IMR-90 (cell line): ENCODE results near the gene GAREM1. TPM values are rescaled to one million over a fixed set of nuclear protein-coding genes. Genes with fewer than 3 reads are reported as not detected.

ENCODE experiments used
- ATAC-seq: fragments of 200-7000 bp; cut with Tn5 transposase; 2 replicates; pipeline ENCODE4 v1.9.1; 2020; ENCODE audit warnings: low read depth, mild to moderate bottlenecking, moderate library complexity
- BruUV-seq: library from RNA; stranded (reverse); fragments of 400-500 nt; replicated peaks from 2 replicates; lab custom pipeline; 2021; lab: Mats Ljungman, UMichigan
- CTCF ChIA-PET: fragments of 300-600 bp; formaldehyde crosslinking; extraction: SDS; loops from one replicate; lab custom pipeline; 2021; ENCODE audit warnings: antibody characterized with exemption; lab: Yijun Ruan, JAX
- POLR2A ChIA-PET: fragments of 300-600 bp; sonication (Branson Sonifier 250); formaldehyde crosslinking; loops from one replicate; lab custom pipeline; 2022; ENCODE audit warnings: antibody characterized with exemption; ENCODE audit not compliant: unreplicated experiment; lab: Charles Lee
- DNase-seq: peaks from one replicate; pipeline ENCODE4 v3.0.0; 2013
- H2AFZ ChIP-seq: replicated peaks from 2 replicates; pipeline ENCODE3; 2013; ENCODE audit warnings: low read length, mild to moderate bottlenecking; ENCODE audit not compliant: poor library complexity
- H2AK5ac ChIP-seq: 2 replicates; pipeline ENCODE4 v1.6.1; 2013; ENCODE audit warnings: low read depth, low read length, inconsistent platforms
- H2AK9ac ChIP-seq: replicated peaks from 2 replicates; pipeline ENCODE3; 2013; ENCODE audit warnings: mild to moderate bottlenecking, low read depth, low read length, moderate library complexity; ENCODE audit not compliant: poor library complexity
- H2BK120ac ChIP-seq: 2 replicates; pipeline ENCODE4 v1.6.1; 2013; ENCODE audit warnings: low read depth, low read length, inconsistent platforms
- H2BK15ac ChIP-seq: 3 replicates; pipeline ENCODE4 v1.6.1; 2013; ENCODE audit warnings: low read depth, low read length, inconsistent platforms
- H2BK20ac ChIP-seq: 2 replicates; pipeline ENCODE4 v1.6.1; 2013; ENCODE audit warnings: low read depth, mild to moderate bottlenecking, inconsistent platforms, low read length, moderate library complexity
- H2BK5ac ChIP-seq: 2 replicates; pipeline ENCODE4 v1.6.1; 2013; ENCODE audit warnings: mild to moderate bottlenecking, low read depth, low read length, inconsistent platforms; ENCODE audit not compliant: poor library complexity, severe bottlenecking
- H3K14ac ChIP-seq: replicated peaks from 2 replicates; pipeline ENCODE4 v1.6.1; 2013; ENCODE audit warnings: low read depth, low read length, inconsistent platforms
- H3K18ac ChIP-seq: 2 replicates; pipeline ENCODE4 v1.6.1; 2013; ENCODE audit warnings: low read depth, low read length, control low read depth
- H3K23ac ChIP-seq: 2 replicates; pipeline ENCODE4 v1.6.1; 2013; ENCODE audit warnings: low read depth, low read length, inconsistent platforms
- H3K27ac ChIP-seq: 2 replicates; pipeline ENCODE4 v1.5.1; 2013; ENCODE audit warnings: mild to moderate bottlenecking, control low read depth, low read length; ENCODE audit not compliant: insufficient read depth
- H3K27me3 ChIP-seq: 2 replicates; pipeline ENCODE4 v1.6.1; 2013; ENCODE audit warnings: low read length; ENCODE audit not compliant: control insufficient read depth, insufficient read depth
- H3K36me3 ChIP-seq: 2 replicates; pipeline ENCODE4 v1.6.1; 2013; ENCODE audit warnings: low read length, mixed read lengths; ENCODE audit not compliant: control insufficient read depth, insufficient read depth
- H3K4ac ChIP-seq: 2 replicates; pipeline ENCODE4 v1.6.1; 2013; ENCODE audit warnings: low read depth, low read length, inconsistent platforms
- H3K4me1 ChIP-seq: 2 replicates; pipeline ENCODE4 v1.6.1; 2013; ENCODE audit warnings: low read length, mixed read lengths; ENCODE audit not compliant: control insufficient read depth, insufficient read depth
- H3K4me2 ChIP-seq: 2 replicates; pipeline ENCODE4 v1.6.1; 2013; ENCODE audit warnings: low read depth, mild to moderate bottlenecking, control low read depth, low read length, moderate library complexity
- H3K4me3 ChIP-seq: 2 replicates; pipeline ENCODE4 v1.5.1; 2013; ENCODE audit warnings: low read depth, mild to moderate bottlenecking, control low read depth, low read length, moderate library complexity; ENCODE audit not compliant: insufficient read depth
- H3K56ac ChIP-seq: 2 replicates; pipeline ENCODE4 v1.6.1; 2013; ENCODE audit warnings: low read length, inconsistent platforms; ENCODE audit not compliant: insufficient read depth; ENCODE audit errors: extremely low read depth
- H3K79me1 ChIP-seq, 2 experiments: 2 replicates each; pipeline ENCODE4 v1.6.1; 2013; ENCODE audit warnings: low read length in 2 of 2, inconsistent platforms in 1 of 2, low read depth in 1 of 2
- H3K9ac ChIP-seq: 2 replicates; pipeline ENCODE4 v1.6.1; 2013; ENCODE audit warnings: low read depth, low read length, control low read depth
- H3K9me1 ChIP-seq: 2 replicates; pipeline ENCODE4 v1.6.1; 2013; ENCODE audit warnings: low read length, inconsistent platforms; ENCODE audit not compliant: insufficient read depth
- H3K9me3 ChIP-seq: 2 replicates; pipeline ENCODE4 v1.6.1; 2013; ENCODE audit warnings: low read length; ENCODE audit not compliant: control insufficient read depth, insufficient read depth
- H4K20me1 ChIP-seq: 2 replicates; pipeline ENCODE4 v1.6.1; 2013; ENCODE audit warnings: low read length, inconsistent platforms; ENCODE audit not compliant: insufficient read depth
- H4K5ac ChIP-seq: 2 replicates; pipeline ENCODE4 v1.6.1; 2013; ENCODE audit warnings: mild to moderate bottlenecking, low read depth, low read length, control low read depth
- H4K8ac ChIP-seq, 2 experiments: 2 replicates each; pipeline ENCODE4 v1.6.1; 2013; ENCODE audit warnings: low read depth in 2 of 2, low read length in 2 of 2, control low read depth in 1 of 2, inconsistent platforms in 1 of 2
- H4K91ac ChIP-seq: 2 replicates; pipeline ENCODE4 v1.6.1; 2013; ENCODE audit warnings: low read depth, low read length, inconsistent platforms; ENCODE audit not compliant: insufficient read depth
- BHLHE40 ChIP-seq: fragments of 150-350 bp; IDR thresholded peaks from 2 replicates; pipeline ENCODE4 v1.6.1; 2016; ENCODE audit warnings: mild to moderate bottlenecking, low read depth, low read length
- CEBPB ChIP-seq: IDR thresholded peaks from 2 replicates; pipeline ENCODE4 v1.6.1; 2012; ENCODE audit warnings: low read depth, low read length, improper control_type of control experiment
- CHD1 ChIP-seq: IDR thresholded peaks from 2 replicates; pipeline ENCODE4 v1.6.1; 2012; ENCODE audit warnings: low read depth, low read length, improper control_type of control experiment
- FOS ChIP-seq: fragments of 150-350 bp; IDR thresholded peaks from 2 replicates; pipeline ENCODE4 v1.6.1; 2016; ENCODE audit warnings: low read depth, low read length
- MXI1 ChIP-seq: IDR thresholded peaks from 2 replicates; pipeline ENCODE4 v1.6.1; 2012; ENCODE audit warnings: low read depth, mild to moderate bottlenecking, low read length, moderate library complexity, borderline replicate concordance
- POLR2A ChIP-seq: IDR thresholded peaks from 2 replicates; pipeline ENCODE4 v1.6.1; 2012; ENCODE audit warnings: mild to moderate bottlenecking, low read depth, low read length
- RAD21 ChIP-seq: IDR thresholded peaks from 2 replicates; pipeline ENCODE4 v1.6.1; 2012; ENCODE audit warnings: low read length, improper control_type of control experiment
- RCOR1 ChIP-seq: IDR thresholded peaks from 2 replicates; pipeline ENCODE4 v1.6.1; 2012; ENCODE audit warnings: mild to moderate bottlenecking, low read length, improper control_type of control experiment; ENCODE audit not compliant: insufficient replicate concordance
- dilution Hi-C: fragments of 300-500 bp; cut with HindIII; formaldehyde crosslinking; loops from one replicate; pipeline ENCODE4 v1.14.3; 2018; ENCODE audit warnings: low sequenced_read_pairs; ENCODE audit not compliant: unreplicated experiment
- in situ Hi-C: fragments of 300-500 bp; cut with MboI; formaldehyde crosslinking; loops from 3 replicates; pipeline ENCODE4 v1.14.3; 2019; ENCODE audit warnings: low sequenced_read_pairs, inconsistent platforms, mixed read lengths
- intact Hi-C: fragments of 100-400 bp; cut with micrococcal nuclease; formaldehyde crosslinking; loops from 2 replicates; pipeline ENCODE4 v1.10.0; 2022
- polyA plus RNA-seq, 3 experiments: library from polyadenylated mRNA; depleted of rRNA; stranded (reverse); fragments of >200 nt; gene quantifications; 2 replicates each; pipeline ENCODE4 v1.2.3, GENCODE V29; 2012; ENCODE audit warnings: low replicate concordance in 1 of 3
- total RNA-seq: library from RNA; depleted of rRNA; stranded (reverse); fragments of >200 nt; gene quantifications from 2 replicates; pipeline ENCODE4 v1.2.3, GENCODE V29; 2012
- TF ChIP-seq, protein P1 (sequence below): conservative IDR thresholded peaks from 2 replicates; pipeline ENCODE4 v1.5.1; 2012; ENCODE audit warnings: mild to moderate bottlenecking, low read depth, low read length, improper control_type of control experiment
- TF ChIP-seq, protein P2 (sequence below): fragments of 150-350 bp; IDR thresholded peaks from 2 replicates; pipeline ENCODE4 v1.6.1; 2017; ENCODE audit warnings: mild to moderate bottlenecking, antibody characterized with exemption, low read length, low read depth

Gene GAREM1
- total and polyA plus RNA-seq, 2 of the 4 experiments (the other 2 are of a cell fraction): 1.4 to 2.3 TPM

GRCh38 chr18:32442575-32442974, 28.1 kb downstream of the GAREM1 start:
- Histone ChIP-seq H3K27me3 (no peaks in the 10 kb centered on the region; the same call in 1 of the 2 replicates), H3K9me1 (no peaks in the 10 kb centered on the region)

More at GRCh38 chr18:32442575-32442974, 28.1 kb downstream of the GAREM1 start:
- no TSS peak for BruUV-seq
- ChIA-PET POLR2A (no interaction called here), CTCF (no interaction called here)
- Histone ChIP-seq H2AFZ (no peak overlapping the region), H3K9me3 (no peaks in the 10 kb centered on the region), H3K36me3 (no peaks in the 10 kb centered on the region), H3K56ac (no peak overlapping the region), H3K4me2 (no peak overlapping the region), H3K4me3 (no peak overlapping the region), H2BK120ac (no peak overlapping the region), H3K4ac (no peak overlapping the region), H3K79me1 (no peaks in the 10 kb centered on the region), H2AK9ac (no peak overlapping the region), H4K20me1 (peaks cover 4% of the 10 kb centered on the region; the same call in 1 of the 2 replicates), H2BK5ac (no peak overlapping the region), H2BK20ac (no peak overlapping the region), H3K23ac (no peak overlapping the region), H3K18ac (no peak overlapping the region), H4K5ac (no peak overlapping the region), H4K8ac (no peak overlapping the region), H3K14ac (no peak overlapping the region), H3K9ac (no peak overlapping the region), H2AK5ac (no peak overlapping the region), H4K91ac (no peak overlapping the region), H2BK15ac (no peak overlapping the region), H3K27ac (no peak overlapping the region), H3K4me1 (no peaks in the 10 kb centered on the region; the same call in 1 of the 2 replicates)
- dilution Hi-C loops (no loop called here), in situ Hi-C loops (no loop called here), intact Hi-C loops (no loop called here)
- no peak for DNase-seq
- no peak for ATAC-seq
- TF ChIP-seq POLR2A (no peak), MXI1 (no peak), BHLHE40 (no peak), RAD21 (no peak), RCOR1 (no peak), CHD1 (no peak), FOS (no peak), CEBPB (no peak)
- TF ChIP-seq, protein P1, sequence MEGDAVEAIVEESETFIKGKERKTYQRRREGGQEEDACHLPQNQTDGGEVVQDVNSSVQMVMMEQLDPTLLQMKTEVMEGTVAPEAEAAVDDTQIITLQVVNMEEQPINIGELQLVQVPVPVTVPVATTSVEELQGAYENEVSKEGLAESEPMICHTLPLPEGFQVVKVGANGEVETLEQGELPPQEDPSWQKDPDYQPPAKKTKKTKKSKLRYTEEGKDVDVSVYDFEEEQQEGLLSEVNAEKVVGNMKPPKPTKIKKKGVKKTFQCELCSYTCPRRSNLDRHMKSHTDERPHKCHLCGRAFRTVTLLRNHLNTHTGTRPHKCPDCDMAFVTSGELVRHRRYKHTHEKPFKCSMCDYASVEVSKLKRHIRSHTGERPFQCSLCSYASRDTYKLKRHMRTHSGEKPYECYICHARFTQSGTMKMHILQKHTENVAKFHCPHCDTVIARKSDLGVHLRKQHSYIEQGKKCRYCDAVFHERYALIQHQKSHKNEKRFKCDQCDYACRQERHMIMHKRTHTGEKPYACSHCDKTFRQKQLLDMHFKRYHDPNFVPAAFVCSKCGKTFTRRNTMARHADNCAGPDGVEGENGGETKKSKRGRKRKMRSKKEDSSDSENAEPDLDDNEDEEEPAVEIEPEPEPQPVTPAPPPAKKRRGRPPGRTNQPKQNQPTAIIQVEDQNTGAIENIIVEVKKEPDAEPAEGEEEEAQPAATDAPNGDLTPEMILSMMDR: no peak
- TF ChIP-seq, protein P2, sequence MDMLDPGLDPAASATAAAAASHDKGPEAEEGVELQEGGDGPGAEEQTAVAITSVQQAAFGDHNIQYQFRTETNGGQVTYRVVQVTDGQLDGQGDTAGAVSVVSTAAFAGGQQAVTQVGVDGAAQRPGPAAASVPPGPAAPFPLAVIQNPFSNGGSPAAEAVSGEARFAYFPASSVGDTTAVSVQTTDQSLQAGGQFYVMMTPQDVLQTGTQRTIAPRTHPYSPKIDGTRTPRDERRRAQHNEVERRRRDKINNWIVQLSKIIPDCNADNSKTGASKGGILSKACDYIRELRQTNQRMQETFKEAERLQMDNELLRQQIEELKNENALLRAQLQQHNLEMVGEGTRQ: no peak
